T-helper 1 cell (primary cell): ENCODE measurements around the gene TSHB.
"Not testable (repeated sequence)": the region's sequence is repeated elsewhere in the genome, so short reads cannot be mapped to it uniquely, and the experiment has no call there.

Experiments
- DNase-seq, 5 donors: peaks; one replicate each; pipeline ENCODE4 v3.0.0-alpha.2; 2012 to 2020
- total RNA-seq, 4 donors: gene quantifications; one replicate each; lab custom pipeline; 2026; lab: John Stamatoyannopoulos, UW

The TSHB gene
- 0 reads per million in 4 donors for total RNA-seq

- no peak for DNase-seq
Measured at GRCh38 chr1:115029526-115029925, at the start of gene TSHB. Gene TSHB, plus strand, starts transcription at chr1:115029826. Its CDS starts 3,537 bp downstream, at chr1:115033363.

GRCh38 chr1:114982251-114982650 is 47.4 kb upstream of the TSHB start:
- DNase-seq = no peak

GRCh38 chr1:114986286-114986685 is 43.3 kb upstream of the TSHB start:
- DNase-seq = no peak

- no peak for DNase-seq
Measured at GRCh38 chr1:114988095-114988494, 41.5 kb upstream of the TSHB start.

- no peak for DNase-seq
Measured at GRCh38 chr1:114997510-114998289, 31.9 kb upstream of the TSHB start.

GRCh38 chr1:115006191-115006590 is 23.4 kb upstream of the TSHB start:
- DNase-seq = no peak

GRCh38 chr1:115012006-115012405 is 17.6 kb upstream of the TSHB start:
- no peak for DNase-seq

GRCh38 chr1:115012434-115012833 is 17.2 kb upstream of the TSHB start:
- no peak for DNase-seq

GRCh38 chr1:115013792-115014191 is 15.8 kb upstream of the TSHB start:
- no peak for DNase-seq

GRCh38 chr1:115019549-115019948 is 10.1 kb upstream of the TSHB start:
- not testable (repeated sequence) for DNase-seq

- no peak for DNase-seq
Measured at GRCh38 chr1:115021145-115021544, 8.5 kb upstream of the TSHB start.

GRCh38 chr1:115023593-115023992 is 6.0 kb upstream of the TSHB start:
- no peak for DNase-seq

GRCh38 chr1:115031595-115031994 is 2.0 kb downstream of the TSHB start:
- no peak for DNase-seq

GRCh38 chr1:115035652-115036051 is 6.0 kb downstream of the TSHB start:
- no peak for DNase-seq

GRCh38 chr1:115036814-115037507 is 7.3 kb downstream of the TSHB start:
- DNase-seq = no peak

GRCh38 chr1:115040501-115040900 is 10.9 kb downstream of the TSHB start:
- DNase-seq = no peak

GRCh38 chr1:115041654-115042053 is 12.0 kb downstream of the TSHB start:
- DNase-seq = no peak

GRCh38 chr1:115046751-115047150 is 17.1 kb downstream of the TSHB start:
- DNase-seq = no peak

- DNase-seq = no peak
Measured at GRCh38 chr1:115051850-115052249, 22.2 kb downstream of the TSHB start.

GRCh38 chr1:115052454-115053083 is 22.9 kb downstream of the TSHB start:
- peak in 4 of 5 donors; percentile 18 to 55 (median 37) for DNase-seq

GRCh38 chr1:115056395-115056798 is 26.8 kb downstream of the TSHB start:
- DNase-seq = no peak

- DNase-seq = no peak
Measured at GRCh38 chr1:115057661-115058254, 28.1 kb downstream of the TSHB start.

- no peak for DNase-seq
Measured at GRCh38 chr1:115059316-115059715, 29.7 kb downstream of the TSHB start.
